HepG2 (cell line): Measurements from ENCODE around the gene ASIC3. TPM values are rescaled to one million over a fixed set of nuclear protein-coding genes. Genes with fewer than 3 reads are reported as not detected.

Source experiments
- ARHGAP35 ChIP-seq: sonication (generic); formaldehyde crosslinking; IDR thresholded peaks from 2 replicates; pipeline ENCODE4 v1.9.0; 2022; ENCODE audit warnings: mild to moderate bottlenecking, inconsistent platforms, moderate library complexity, missing genetic modification reagents, borderline replicate concordance
- BCL6 ChIP-seq: IDR thresholded peaks from 2 replicates; pipeline ENCODE4 v1.6.1; 2016; ENCODE audit warnings: missing genetic modification reagents, missing compliant biosample characterization
- CBX1 ChIP-seq: IDR thresholded peaks from one replicate; pipeline ENCODE4 v1.6.1; 2016; ENCODE audit warnings: antibody characterized with exemption, low read depth
- CHCHD3 ChIP-seq: sonication (generic); formaldehyde crosslinking; IDR thresholded peaks from 2 replicates; pipeline ENCODE4 v1.8.0; 2022; ENCODE audit warnings: mild to moderate bottlenecking, missing genetic modification reagents, moderate library complexity
- CHD2 ChIP-seq: IDR thresholded peaks from 2 replicates; pipeline ENCODE4 v1.6.1; 2011; ENCODE audit warnings: low read depth, low read length, improper control_type of control experiment
- GATAD1 ChIP-seq: IDR thresholded peaks from 2 replicates; pipeline ENCODE4 v1.6.1; 2016; ENCODE audit warnings: missing genetic modification reagents, missing compliant biosample characterization
- HBP1 ChIP-seq: IDR thresholded peaks from 2 replicates; pipeline ENCODE4 v1.6.1; 2016; ENCODE audit warnings: low read depth, control low read depth
- HDAC1 ChIP-seq: sonication (generic); formaldehyde crosslinking; IDR thresholded peaks from 2 replicates; pipeline ENCODE4 v1.5.1; 2020; ENCODE audit warnings: mild to moderate bottlenecking, missing genetic modification reagents
- JARID2 ChIP-seq: sonication (generic); formaldehyde crosslinking; IDR thresholded peaks from 2 replicates; pipeline ENCODE4 v1.8.1; 2023; ENCODE audit warnings: missing genetic modification reagents, inconsistent platforms; ENCODE audit not compliant: insufficient replicate concordance
- KMT2A ChIP-seq: sonication (generic); formaldehyde crosslinking; IDR thresholded peaks from 2 replicates; pipeline ENCODE4 v1.4.0; 2020; ENCODE audit warnings: missing genetic modification reagents
- MNT ChIP-seq: fragments of 450-650 bp; IDR thresholded peaks from 2 replicates; pipeline ENCODE4 v1.6.1; 2016
- REPIN1 ChIP-seq: sonication (generic); formaldehyde crosslinking; IDR thresholded peaks from 2 replicates; pipeline ENCODE4 v1.8.0; 2022; ENCODE audit warnings: missing genetic modification reagents, low read depth, mild to moderate bottlenecking, borderline replicate concordance
- TEAD3 ChIP-seq: optimal IDR thresholded peaks from 2 replicates; pipeline ENCODE3; 2016; ENCODE audit warnings: borderline replicate concordance
- ZBTB38 ChIP-seq: sonication (generic); formaldehyde crosslinking; IDR thresholded peaks from 2 replicates; pipeline ENCODE4 v1.5.1; 2020; ENCODE audit warnings: mild to moderate bottlenecking, missing genetic modification reagents
- ZKSCAN8 ChIP-seq: IDR thresholded peaks from 2 replicates; pipeline ENCODE4 v1.6.1; 2016; ENCODE audit warnings: borderline replicate concordance, missing genetic modification reagents, missing compliant biosample characterization
- ZNF281 ChIP-seq: sonication (generic); formaldehyde crosslinking; IDR thresholded peaks from 2 replicates; pipeline ENCODE4 v1.4.0; 2020; ENCODE audit warnings: missing genetic modification reagents, borderline replicate concordance
- ZNF562 ChIP-seq: sonication (generic); formaldehyde crosslinking; IDR thresholded peaks from 2 replicates; pipeline ENCODE4 v1.8.0; 2022; ENCODE audit warnings: missing genetic modification reagents, borderline replicate concordance
- ZNF619 ChIP-seq: sonication (generic); formaldehyde crosslinking; IDR thresholded peaks from 2 replicates; pipeline ENCODE4 v1.4.0; 2020; ENCODE audit warnings: mild to moderate bottlenecking, missing genetic modification reagents
- polyA plus RNA-seq, 8 experiments: library from polyadenylated mRNA; depleted of rRNA in 3 of 8; stranded (reverse) in 7 of 8; unstranded in 1 of 8; fragments of >200 nt; fragmentation: Illumina TruSeq in 4 of 8; extraction: Trizol in 4 of 8; gene quantifications; 2 replicates each; pipeline versions ENCODE4 v1.2.1 to v1.2.3, GENCODE V29; 2011 to 2016; ENCODE audit warnings: low read depth in 4 of 8, missing spikeins in 1 of 8, mixed read lengths in 1 of 8; ENCODE audit not compliant: insufficient read depth in 1 of 8
- total RNA-seq, 5 experiments: library from RNA; depleted of rRNA; stranded (reverse); fragments of >200 nt; fragmentation: Illumina TruSeq; extraction: Trizol; gene quantifications; 2 replicates each; pipeline ENCODE4 v1.2.3, GENCODE V29; 2016; ENCODE audit warnings: low read depth in 1 of 5

ASIC3 gene
- total and polyA plus RNA-seq, 2 of the 13 experiments (the other 11 are each of a cell fraction or from before 2014, with no cell fraction given) = 0.51 TPM; not detected in 1

- TF ChIP-seq HDAC1 (CRISPR knock-in tag) = peak; percentile 63; the same call in 1 of the 2 replicates
- peak; percentile 45; the same call in 1 of the 2 replicates for TF ChIP-seq ZBTB38 (CRISPR knock-in tag)
- TF ChIP-seq GATAD1 = 0 out of 2 replicates have a peak, but pooled peaks have one; percentile 19
- no peak for TF ChIP-seq TEAD3 (CRISPR knock-in tag)
- TF ChIP-seq BCL6 (CRISPR knock-in tag) = peak; percentile 25; the same call in 1 of the 2 replicates
- TF ChIP-seq ZKSCAN8 = no peak
- TF ChIP-seq ZNF562 (CRISPR knock-in tag) = no peak
- TF ChIP-seq MNT = no peak
- 0 out of 2 replicates have a peak, but pooled peaks have one; percentile 59 for TF ChIP-seq ZNF281
- TF ChIP-seq CHCHD3 (CRISPR knock-in tag) = no peak
- TF ChIP-seq KMT2A = peak; percentile 27
- TF ChIP-seq CBX1 = no peak
- no peak for TF ChIP-seq JARID2 (CRISPR knock-in tag)
- no peak for TF ChIP-seq ZNF619 (CRISPR knock-in tag)
- no peak for TF ChIP-seq HBP1
- no peak for TF ChIP-seq REPIN1 (CRISPR knock-in tag)
- TF ChIP-seq ARHGAP35 (CRISPR knock-in tag) = no peak
- TF ChIP-seq CHD2 = no peak
Observed at GRCh38 chr7:151088856-151089699, 40.7 kb downstream of the ASIC3 start (continued).
